ENCODE data around the gene ITGB1. TPM values are rescaled to one million over a fixed set of nuclear protein-coding genes. Genes with fewer than 3 reads are reported as not detected.

Gene ITGB1
- total and polyA plus RNA-seq, 9 of the 15 experiments (the other 6 are each of a cell fraction or from before 2014, with no cell fraction given), result 40.2 to 194 (median 155) TPM

DNA sequence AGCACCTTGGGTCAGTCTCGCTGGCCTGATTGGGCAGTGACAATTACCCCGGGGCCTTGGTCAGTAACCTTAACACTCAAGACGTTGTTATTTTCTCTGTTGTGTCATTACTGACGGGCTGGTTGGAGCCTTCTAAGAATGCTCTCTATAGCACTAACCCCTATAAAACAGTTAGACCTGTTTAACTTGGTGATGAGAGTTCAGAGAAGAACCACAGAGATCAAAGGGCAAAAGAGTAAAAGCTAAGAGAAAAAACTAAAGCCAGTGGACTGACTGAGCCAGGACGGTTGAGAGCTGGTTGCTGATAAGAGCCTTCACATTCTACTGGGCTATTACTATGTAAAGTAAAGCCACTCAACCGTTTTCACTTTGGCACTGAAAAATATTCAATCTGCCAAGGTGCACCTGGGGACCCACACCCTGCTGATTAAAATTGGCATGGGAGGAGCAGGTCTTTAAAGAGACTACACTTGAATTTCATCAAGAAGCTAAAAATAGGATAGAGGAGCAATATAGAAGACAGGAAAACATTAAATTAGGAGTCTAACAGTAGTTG is 13.6 kb upstream of the ITGB1 start (continued):
- no peak for TF ChIP-seq MAFK (IDR thresholded peaks at IDR 0.05; ENCODE audit: low read length)
- TF ChIP-seq CREB1 (IDR thresholded peaks at IDR 0.05), result no peak
- TF ChIP-seq CREB1 (CRISPR knock-in tag; IDR thresholded peaks at IDR 0.05), result no peak
- no peak for TF ChIP-seq ELF2 (CRISPR knock-in tag; IDR thresholded peaks at IDR 0.05)
- TF ChIP-seq COPS2 (conservative IDR thresholded peaks at IDR 0.05), result no peak
- TF ChIP-seq RB1 (IDR thresholded peaks at IDR 0.05; ENCODE audit: low read depth), result no peak
- no peak for TF ChIP-seq ZNF717 (CRISPR knock-in tag; IDR thresholded peaks at IDR 0.05)
- TF ChIP-seq TSC22D4 (tag; IDR thresholded peaks at IDR 0.05), result no peak
- no peak for TF ChIP-seq DACH1 (IDR thresholded peaks at IDR 0.05; ENCODE audit: partially characterized antibody)
- TF ChIP-seq, protein P1, sequence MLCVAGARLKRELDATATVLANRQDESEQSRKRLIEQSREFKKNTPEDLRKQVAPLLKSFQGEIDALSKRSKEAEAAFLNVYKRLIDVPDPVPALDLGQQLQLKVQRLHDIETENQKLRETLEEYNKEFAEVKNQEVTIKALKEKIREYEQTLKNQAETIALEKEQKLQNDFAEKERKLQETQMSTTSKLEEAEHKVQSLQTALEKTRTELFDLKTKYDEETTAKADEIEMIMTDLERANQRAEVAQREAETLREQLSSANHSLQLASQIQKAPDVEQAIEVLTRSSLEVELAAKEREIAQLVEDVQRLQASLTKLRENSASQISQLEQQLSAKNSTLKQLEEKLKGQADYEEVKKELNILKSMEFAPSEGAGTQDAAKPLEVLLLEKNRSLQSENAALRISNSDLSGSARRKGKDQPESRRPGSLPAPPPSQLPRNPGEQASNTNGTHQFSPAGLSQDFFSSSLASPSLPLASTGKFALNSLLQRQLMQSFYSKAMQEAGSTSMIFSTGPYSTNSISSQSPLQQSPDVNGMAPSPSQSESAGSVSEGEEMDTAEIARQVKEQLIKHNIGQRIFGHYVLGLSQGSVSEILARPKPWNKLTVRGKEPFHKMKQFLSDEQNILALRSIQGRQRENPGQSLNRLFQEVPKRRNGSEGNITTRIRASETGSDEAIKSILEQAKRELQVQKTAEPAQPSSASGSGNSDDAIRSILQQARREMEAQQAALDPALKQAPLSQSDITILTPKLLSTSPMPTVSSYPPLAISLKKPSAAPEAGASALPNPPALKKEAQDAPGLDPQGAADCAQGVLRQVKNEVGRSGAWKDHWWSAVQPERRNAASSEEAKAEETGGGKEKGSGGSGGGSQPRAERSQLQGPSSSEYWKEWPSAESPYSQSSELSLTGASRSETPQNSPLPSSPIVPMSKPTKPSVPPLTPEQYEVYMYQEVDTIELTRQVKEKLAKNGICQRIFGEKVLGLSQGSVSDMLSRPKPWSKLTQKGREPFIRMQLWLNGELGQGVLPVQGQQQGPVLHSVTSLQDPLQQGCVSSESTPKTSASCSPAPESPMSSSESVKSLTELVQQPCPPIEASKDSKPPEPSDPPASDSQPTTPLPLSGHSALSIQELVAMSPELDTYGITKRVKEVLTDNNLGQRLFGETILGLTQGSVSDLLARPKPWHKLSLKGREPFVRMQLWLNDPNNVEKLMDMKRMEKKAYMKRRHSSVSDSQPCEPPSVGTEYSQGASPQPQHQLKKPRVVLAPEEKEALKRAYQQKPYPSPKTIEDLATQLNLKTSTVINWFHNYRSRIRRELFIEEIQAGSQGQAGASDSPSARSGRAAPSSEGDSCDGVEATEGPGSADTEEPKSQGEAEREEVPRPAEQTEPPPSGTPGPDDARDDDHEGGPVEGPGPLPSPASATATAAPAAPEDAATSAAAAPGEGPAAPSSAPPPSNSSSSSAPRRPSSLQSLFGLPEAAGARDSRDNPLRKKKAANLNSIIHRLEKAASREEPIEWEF (CRISPR knock-in tag; IDR thresholded peaks at IDR 0.05), result no peak
- no peak for TF ChIP-seq CBX5 (IDR thresholded peaks at IDR 0.05; ENCODE audit: borderline replicate concordance, low read depth)
- no peak for TF ChIP-seq NUFIP1 (IDR thresholded peaks at IDR 0.05; ENCODE audit: partially characterized antibody)
- TF ChIP-seq SRSF1 (IDR thresholded peaks at IDR 0.05; ENCODE audit: low read depth, low read length), result no peak
- TF ChIP-seq, protein P2, sequence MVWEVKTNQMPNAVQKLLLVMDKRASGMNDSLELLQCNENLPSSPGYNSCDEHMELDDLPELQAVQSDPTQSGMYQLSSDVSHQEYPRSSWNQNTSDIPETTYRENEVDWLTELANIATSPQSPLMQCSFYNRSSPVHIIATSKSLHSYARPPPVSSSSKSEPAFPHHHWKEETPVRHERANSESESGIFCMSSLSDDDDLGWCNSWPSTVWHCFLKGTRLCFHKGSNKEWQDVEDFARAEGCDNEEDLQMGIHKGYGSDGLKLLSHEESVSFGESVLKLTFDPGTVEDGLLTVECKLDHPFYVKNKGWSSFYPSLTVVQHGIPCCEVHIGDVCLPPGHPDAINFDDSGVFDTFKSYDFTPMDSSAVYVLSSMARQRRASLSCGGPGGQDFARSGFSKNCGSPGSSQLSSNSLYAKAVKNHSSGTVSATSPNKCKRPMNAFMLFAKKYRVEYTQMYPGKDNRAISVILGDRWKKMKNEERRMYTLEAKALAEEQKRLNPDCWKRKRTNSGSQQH (CRISPR knock-in tag; IDR thresholded peaks at IDR 0.05), result no peak
- TF ChIP-seq ZNF212 (CRISPR knock-in tag; IDR thresholded peaks at IDR 0.05), result no peak
- no peak for TF ChIP-seq SRSF9 (IDR thresholded peaks at IDR 0.05; ENCODE audit: borderline replicate concordance, low read depth, low read length)
- no peak for TF ChIP-seq ZFP1 (CRISPR knock-in tag; IDR thresholded peaks at IDR 0.05)
- no peak for TF ChIP-seq PRPF4 (IDR thresholded peaks at IDR 0.05; ENCODE audit: insufficient read depth, low read depth, low read length, poor library complexity, severe bottlenecking)
- no peak for TF ChIP-seq STAG1 (CRISPR knock-in tag; IDR thresholded peaks at IDR 0.05; ENCODE audit: borderline replicate concordance)
- TF ChIP-seq IRF2 (CRISPR knock-in tag; IDR thresholded peaks at IDR 0.05), result no peak
- no peak for TF ChIP-seq GTF2E2 (tag; IDR thresholded peaks at IDR 0.05)
- TF ChIP-seq, protein P3, sequence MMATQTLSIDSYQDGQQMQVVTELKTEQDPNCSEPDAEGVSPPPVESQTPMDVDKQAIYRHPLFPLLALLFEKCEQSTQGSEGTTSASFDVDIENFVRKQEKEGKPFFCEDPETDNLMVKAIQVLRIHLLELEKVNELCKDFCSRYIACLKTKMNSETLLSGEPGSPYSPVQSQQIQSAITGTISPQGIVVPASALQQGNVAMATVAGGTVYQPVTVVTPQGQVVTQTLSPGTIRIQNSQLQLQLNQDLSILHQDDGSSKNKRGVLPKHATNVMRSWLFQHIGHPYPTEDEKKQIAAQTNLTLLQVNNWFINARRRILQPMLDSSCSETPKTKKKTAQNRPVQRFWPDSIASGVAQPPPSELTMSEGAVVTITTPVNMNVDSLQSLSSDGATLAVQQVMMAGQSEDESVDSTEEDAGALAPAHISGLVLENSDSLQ (IDR thresholded peaks at IDR 0.05), result no peak; the same call in 1 of the 2 replicates
- TF ChIP-seq ZNF589 (CRISPR knock-in tag; IDR thresholded peaks at IDR 0.05; ENCODE audit: low read depth), result no peak
- no peak for TF ChIP-seq CCAR2 (IDR thresholded peaks at IDR 0.05; ENCODE audit: low read depth, low read length)
- no peak for TF ChIP-seq ZNF253 (CRISPR knock-in tag; conservative IDR thresholded peaks at IDR 0.05)
